HL-60 (cell line): ENCODE measurements around the gene MAN1C1.

Source experiments
- CTCF ChIP-seq: IDR thresholded peaks from one replicate; pipeline ENCODE4 v1.5.1; 2011; ENCODE audit warnings: low read length, control low read depth, inconsistent platforms; ENCODE audit not compliant: insufficient read depth
- GABPA ChIP-seq: IDR thresholded peaks from 2 replicates; pipeline ENCODE4 v1.6.1; 2012; ENCODE audit warnings: low read depth
- POLR2AphosphoS5 ChIP-seq: IDR thresholded peaks from 2 replicates; pipeline ENCODE4 v1.6.1; 2012; ENCODE audit warnings: low read depth
- SPI1 ChIP-seq: IDR thresholded peaks from 2 replicates; pipeline ENCODE4 v1.6.1; 2012; ENCODE audit warnings: low read depth, mild to moderate bottlenecking, borderline replicate concordance

- no peak for TF ChIP-seq POLR2AphosphoS5
- no peak for TF ChIP-seq CTCF
- TF ChIP-seq SPI1: no peak
- no peak for TF ChIP-seq GABPA
Measured at GRCh38 chr1:25729045-25729444, 112.5 kb downstream of the MAN1C1 start.
